HepG2 (cell line): ENCODE data around the gene ELMOD3. TPM values are rescaled to one million over a fixed set of nuclear protein-coding genes. Genes with fewer than 3 reads are reported as not detected.
A peak's percentile ranks its signal among the peaks of the same experiment; 100 is the strongest.

Experiments used
- BCL6 ChIP-seq: IDR thresholded peaks from 2 replicates; pipeline ENCODE4 v1.6.1; 2016; ENCODE audit warnings: missing genetic modification reagents, missing compliant biosample characterization
- CHD4 ChIP-seq: fragments of 200-600 bp; sonication (generic); IDR thresholded peaks from 2 replicates; pipeline ENCODE4 v1.7.0; 2017; ENCODE audit warnings: mild to moderate bottlenecking, low read length, borderline replicate concordance
- GTF3A ChIP-seq: sonication (generic); formaldehyde crosslinking; conservative IDR thresholded peaks from 2 replicates; pipeline ENCODE4 v1.4.0; 2020; ENCODE audit warnings: mild to moderate bottlenecking, missing genetic modification reagents
- GZF1 ChIP-seq: sonication (generic); formaldehyde crosslinking; IDR thresholded peaks from 2 replicates; pipeline ENCODE4 v1.5.1; 2020; ENCODE audit warnings: mild to moderate bottlenecking, missing genetic modification reagents
- KAT8 ChIP-seq: IDR thresholded peaks from 2 replicates; pipeline ENCODE4 v1.6.1; 2016; ENCODE audit warnings: missing genetic modification reagents, missing compliant biosample characterization
- NCOA2 ChIP-seq: sonication (generic); formaldehyde crosslinking; IDR thresholded peaks from 2 replicates; pipeline ENCODE4 v1.8.0; 2022; ENCODE audit warnings: inconsistent platforms
- PAF1 ChIP-seq: IDR thresholded peaks from 2 replicates; pipeline ENCODE4 v1.6.1; 2016; ENCODE audit warnings: missing genetic modification reagents, missing compliant biosample characterization
- SP1 ChIP-seq, 2 experiments: fragments of 450-650 bp in 1 of 2; sonication (generic) in 1 of 2; formaldehyde crosslinking in 1 of 2; IDR thresholded peaks; 2 replicates each; pipeline versions ENCODE4 v1.4.0 to v1.6.1; 2016 to 2020; ENCODE audit warnings: missing genetic modification reagents in 1 of 2
- SRY ChIP-seq: sonication (generic); formaldehyde crosslinking; IDR thresholded peaks from 2 replicates; pipeline ENCODE4 v1.8.0; 2022; ENCODE audit warnings: mild to moderate bottlenecking, missing genetic modification reagents
- XBP1 ChIP-seq: sonication (generic); formaldehyde crosslinking; IDR thresholded peaks from 2 replicates; pipeline ENCODE4 v1.5.0; 2020; ENCODE audit warnings: missing genetic modification reagents
- ZNF274 ChIP-seq: sonication (generic); formaldehyde crosslinking; IDR thresholded peaks from 2 replicates; pipeline ENCODE4 v1.5.1; 2020; ENCODE audit warnings: mild to moderate bottlenecking, missing genetic modification reagents
- ZNF501 ChIP-seq: sonication (generic); formaldehyde crosslinking; IDR thresholded peaks from 2 replicates; pipeline ENCODE4 v1.5.1; 2020; ENCODE audit warnings: mild to moderate bottlenecking, moderate library complexity, missing genetic modification reagents
- ZNF510 ChIP-seq: sonication (generic); formaldehyde crosslinking; IDR thresholded peaks from 2 replicates; pipeline ENCODE4 v1.4.0; 2020; ENCODE audit warnings: low read depth, mild to moderate bottlenecking, missing genetic modification reagents
- ZSCAN22 ChIP-seq: sonication (generic); formaldehyde crosslinking; IDR thresholded peaks from 2 replicates; pipeline ENCODE4 v1.4.0; 2020; ENCODE audit warnings: mild to moderate bottlenecking, missing genetic modification reagents
- ZZZ3 ChIP-seq: sonication (generic); formaldehyde crosslinking; IDR thresholded peaks from 2 replicates; pipeline ENCODE4 v1.4.0; 2020; ENCODE audit warnings: missing genetic modification reagents, mild to moderate bottlenecking, borderline replicate concordance
- polyA plus RNA-seq, 8 experiments: library from polyadenylated mRNA; depleted of rRNA in 3 of 8; stranded (reverse) in 7 of 8; unstranded in 1 of 8; fragments of >200 nt; fragmentation: Illumina TruSeq in 4 of 8; extraction: Trizol in 4 of 8; gene quantifications; 2 replicates each; pipeline versions ENCODE4 v1.2.1 to v1.2.3, GENCODE V29; 2011 to 2016; ENCODE audit warnings: low read depth in 4 of 8, missing spikeins in 1 of 8, mixed read lengths in 1 of 8; ENCODE audit not compliant: insufficient read depth in 1 of 8
- total RNA-seq, 5 experiments: library from RNA; depleted of rRNA; stranded (reverse); fragments of >200 nt; fragmentation: Illumina TruSeq; extraction: Trizol; gene quantifications; 2 replicates each; pipeline ENCODE4 v1.2.3, GENCODE V29; 2016; ENCODE audit warnings: low read depth in 1 of 5
- TF ChIP-seq, protein P1 (sequence below): sonication (generic); formaldehyde crosslinking; IDR thresholded peaks from 2 replicates; pipeline ENCODE4 v1.5.1; 2020; ENCODE audit warnings: missing genetic modification reagents, mild to moderate bottlenecking, borderline replicate concordance
- TF ChIP-seq, protein P2 (sequence below): sonication (generic); formaldehyde crosslinking; IDR thresholded peaks from 2 replicates; pipeline ENCODE4 v1.5.0; 2020; ENCODE audit warnings: missing genetic modification reagents
- TF ChIP-seq, protein P3 (sequence below): sonication (generic); formaldehyde crosslinking; IDR thresholded peaks from 2 replicates; pipeline ENCODE4 v1.4.0; 2020; ENCODE audit warnings: mild to moderate bottlenecking, missing genetic modification reagents

Gene ELMOD3
- total and polyA plus RNA-seq, 2 of the 13 experiments (the other 11 are each of a cell fraction or from before 2014, with no cell fraction given) = 13.3 to 19.5 TPM

DNA sequence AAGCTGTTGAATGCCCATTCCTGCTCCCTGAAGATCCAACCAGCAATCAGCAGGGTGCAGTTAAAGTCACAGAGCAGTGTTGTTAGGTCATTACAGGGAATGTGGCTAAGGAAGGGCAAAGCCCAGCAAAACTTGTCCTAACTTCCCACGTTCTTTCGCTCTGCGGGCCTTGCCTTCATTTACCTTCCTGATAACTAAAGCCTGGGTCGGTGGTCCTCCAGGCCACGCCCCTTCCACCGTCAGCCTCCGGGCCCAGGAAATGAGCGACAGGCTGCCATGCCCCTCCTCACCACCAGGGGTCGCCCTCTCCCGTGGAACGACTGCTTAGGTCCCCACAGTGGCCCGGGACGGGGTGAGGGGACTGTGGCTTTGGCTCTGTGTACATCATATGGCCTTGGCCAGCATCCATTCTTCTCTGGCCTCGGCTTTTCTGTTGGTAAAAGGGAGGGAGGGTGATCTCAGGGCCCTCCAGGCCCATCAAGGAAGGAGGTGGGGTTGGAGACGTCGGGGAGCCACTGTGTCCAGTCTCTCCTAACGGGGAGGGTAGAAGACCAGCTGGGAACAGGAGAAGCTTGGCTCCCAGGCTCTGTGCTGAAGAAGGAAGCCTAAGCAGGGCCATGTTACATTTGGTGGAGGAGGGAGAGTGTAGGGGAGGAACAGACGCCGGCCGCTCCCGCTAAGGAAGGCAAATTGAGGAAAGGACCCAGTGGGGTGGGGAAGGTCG, 66.1 kb downstream of the ELMOD3 start (continued):
- TF ChIP-seq KAT8 = no peak
- TF ChIP-seq, protein P1, sequence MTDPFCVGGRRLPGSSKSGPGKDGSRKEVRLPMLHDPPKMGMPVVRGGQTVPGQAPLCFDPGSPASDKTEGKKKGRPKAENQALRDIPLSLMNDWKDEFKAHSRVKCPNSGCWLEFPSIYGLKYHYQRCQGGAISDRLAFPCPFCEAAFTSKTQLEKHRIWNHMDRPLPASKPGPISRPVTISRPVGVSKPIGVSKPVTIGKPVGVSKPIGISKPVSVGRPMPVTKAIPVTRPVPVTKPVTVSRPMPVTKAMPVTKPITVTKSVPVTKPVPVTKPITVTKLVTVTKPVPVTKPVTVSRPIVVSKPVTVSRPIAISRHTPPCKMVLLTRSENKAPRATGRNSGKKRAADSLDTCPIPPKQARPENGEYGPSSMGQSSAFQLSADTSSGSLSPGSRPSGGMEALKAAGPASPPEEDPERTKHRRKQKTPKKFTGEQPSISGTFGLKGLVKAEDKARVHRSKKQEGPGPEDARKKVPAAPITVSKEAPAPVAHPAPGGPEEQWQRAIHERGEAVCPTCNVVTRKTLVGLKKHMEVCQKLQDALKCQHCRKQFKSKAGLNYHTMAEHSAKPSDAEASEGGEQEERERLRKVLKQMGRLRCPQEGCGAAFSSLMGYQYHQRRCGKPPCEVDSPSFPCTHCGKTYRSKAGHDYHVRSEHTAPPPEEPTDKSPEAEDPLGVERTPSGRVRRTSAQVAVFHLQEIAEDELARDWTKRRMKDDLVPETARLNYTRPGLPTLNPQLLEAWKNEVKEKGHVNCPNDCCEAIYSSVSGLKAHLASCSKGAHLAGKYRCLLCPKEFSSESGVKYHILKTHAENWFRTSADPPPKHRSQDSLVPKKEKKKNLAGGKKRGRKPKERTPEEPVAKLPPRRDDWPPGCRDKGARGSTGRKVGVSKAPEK = no peak
- no peak for TF ChIP-seq XBP1
- TF ChIP-seq SRY (CRISPR knock-in tag) = no peak
- peak; percentile 76 for TF ChIP-seq BCL6 (CRISPR knock-in tag)
- TF ChIP-seq, protein P2, sequence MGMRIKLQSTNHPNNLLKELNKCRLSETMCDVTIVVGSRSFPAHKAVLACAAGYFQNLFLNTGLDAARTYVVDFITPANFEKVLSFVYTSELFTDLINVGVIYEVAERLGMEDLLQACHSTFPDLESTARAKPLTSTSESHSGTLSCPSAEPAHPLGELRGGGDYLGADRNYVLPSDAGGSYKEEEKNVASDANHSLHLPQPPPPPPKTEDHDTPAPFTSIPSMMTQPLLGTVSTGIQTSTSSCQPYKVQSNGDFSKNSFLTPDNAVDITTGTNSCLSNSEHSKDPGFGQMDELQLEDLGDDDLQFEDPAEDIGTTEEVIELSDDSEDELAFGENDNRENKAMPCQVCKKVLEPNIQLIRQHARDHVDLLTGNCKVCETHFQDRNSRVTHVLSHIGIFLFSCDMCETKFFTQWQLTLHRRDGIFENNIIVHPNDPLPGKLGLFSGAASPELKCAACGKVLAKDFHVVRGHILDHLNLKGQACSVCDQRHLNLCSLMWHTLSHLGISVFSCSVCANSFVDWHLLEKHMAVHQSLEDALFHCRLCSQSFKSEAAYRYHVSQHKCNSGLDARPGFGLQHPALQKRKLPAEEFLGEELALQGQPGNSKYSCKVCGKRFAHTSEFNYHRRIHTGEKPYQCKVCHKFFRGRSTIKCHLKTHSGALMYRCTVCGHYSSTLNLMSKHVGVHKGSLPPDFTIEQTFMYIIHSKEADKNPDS (CRISPR knock-in tag) = no peak
- no peak; the same call in 1 of the 2 replicates for TF ChIP-seq ZNF510 (CRISPR knock-in tag)
- TF ChIP-seq ZNF501 (CRISPR knock-in tag) = peak; percentile 75; the same call in 1 of the 2 replicates
- no peak; the same call in 1 of the 2 replicates for TF ChIP-seq CHD4
- 0 out of 2 replicates have a peak, but pooled peaks have one; percentile 31 for TF ChIP-seq PAF1 (CRISPR knock-in tag)
- TF ChIP-seq ZSCAN22 (CRISPR knock-in tag) = no peak
- no peak for TF ChIP-seq ZZZ3 (CRISPR knock-in tag)
- TF ChIP-seq GZF1 (CRISPR knock-in tag) = no peak; the same call in 1 of the 2 replicates
- TF ChIP-seq ZNF274 (CRISPR knock-in tag) = no peak
- TF ChIP-seq GTF3A (CRISPR knock-in tag) = 0 out of 2 replicates have a peak, but pooled peaks have one; percentile 58
- TF ChIP-seq SP1 (IDR thresholded peaks at IDR 0.05) = no peak
- peak; percentile 90 for TF ChIP-seq SP1 (CRISPR knock-in tag; IDR thresholded peaks at IDR 0.05)
- 0 out of 2 replicates have a peak, but pooled peaks have one; percentile 42 for TF ChIP-seq NCOA2
- TF ChIP-seq, protein P3, sequence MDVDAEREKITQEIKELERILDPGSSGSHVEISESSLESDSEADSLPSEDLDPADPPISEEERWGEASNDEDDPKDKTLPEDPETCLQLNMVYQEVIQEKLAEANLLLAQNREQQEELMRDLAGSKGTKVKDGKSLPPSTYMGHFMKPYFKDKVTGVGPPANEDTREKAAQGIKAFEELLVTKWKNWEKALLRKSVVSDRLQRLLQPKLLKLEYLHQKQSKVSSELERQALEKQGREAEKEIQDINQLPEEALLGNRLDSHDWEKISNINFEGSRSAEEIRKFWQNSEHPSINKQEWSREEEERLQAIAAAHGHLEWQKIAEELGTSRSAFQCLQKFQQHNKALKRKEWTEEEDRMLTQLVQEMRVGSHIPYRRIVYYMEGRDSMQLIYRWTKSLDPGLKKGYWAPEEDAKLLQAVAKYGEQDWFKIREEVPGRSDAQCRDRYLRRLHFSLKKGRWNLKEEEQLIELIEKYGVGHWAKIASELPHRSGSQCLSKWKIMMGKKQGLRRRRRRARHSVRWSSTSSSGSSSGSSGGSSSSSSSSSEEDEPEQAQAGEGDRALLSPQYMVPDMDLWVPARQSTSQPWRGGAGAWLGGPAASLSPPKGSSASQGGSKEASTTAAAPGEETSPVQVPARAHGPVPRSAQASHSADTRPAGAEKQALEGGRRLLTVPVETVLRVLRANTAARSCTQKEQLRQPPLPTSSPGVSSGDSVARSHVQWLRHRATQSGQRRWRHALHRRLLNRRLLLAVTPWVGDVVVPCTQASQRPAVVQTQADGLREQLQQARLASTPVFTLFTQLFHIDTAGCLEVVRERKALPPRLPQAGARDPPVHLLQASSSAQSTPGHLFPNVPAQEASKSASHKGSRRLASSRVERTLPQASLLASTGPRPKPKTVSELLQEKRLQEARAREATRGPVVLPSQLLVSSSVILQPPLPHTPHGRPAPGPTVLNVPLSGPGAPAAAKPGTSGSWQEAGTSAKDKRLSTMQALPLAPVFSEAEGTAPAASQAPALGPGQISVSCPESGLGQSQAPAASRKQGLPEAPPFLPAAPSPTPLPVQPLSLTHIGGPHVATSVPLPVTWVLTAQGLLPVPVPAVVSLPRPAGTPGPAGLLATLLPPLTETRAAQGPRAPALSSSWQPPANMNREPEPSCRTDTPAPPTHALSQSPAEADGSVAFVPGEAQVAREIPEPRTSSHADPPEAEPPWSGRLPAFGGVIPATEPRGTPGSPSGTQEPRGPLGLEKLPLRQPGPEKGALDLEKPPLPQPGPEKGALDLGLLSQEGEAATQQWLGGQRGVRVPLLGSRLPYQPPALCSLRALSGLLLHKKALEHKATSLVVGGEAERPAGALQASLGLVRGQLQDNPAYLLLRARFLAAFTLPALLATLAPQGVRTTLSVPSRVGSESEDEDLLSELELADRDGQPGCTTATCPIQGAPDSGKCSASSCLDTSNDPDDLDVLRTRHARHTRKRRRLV = no peak
